ENCODE measurements around the gene SLC26A11. TPM values are rescaled to one million over a fixed set of nuclear protein-coding genes. Genes with fewer than 3 reads are reported as not detected.

Gene SLC26A11
- total RNA-seq, 1 experiment from 2014 or later = 26.5 TPM

- no peak overlapping the region for H3K23ac ChIP-seq (ENCODE audit: insufficient read length, low read depth, low read length)
- DNase-seq = no peak
- H2BK120ac ChIP-seq (ENCODE audit: low read depth, low read length, poor library complexity, severe bottlenecking) = no peak overlapping the region
- no peak overlapping the region for H3K4me2 ChIP-seq (ENCODE audit: insufficient read depth, insufficient read length, low read length)
- Mint-ChIP-seq H3K4me3 (no peak overlapping the region), H3K27me3 (ENCODE audit: low read depth) (peaks cover 22% of the 10 kb centered on the region), H3K36me3 (ENCODE audit: insufficient read depth in 1 of 3, low read depth in 3 of 3) (no peaks in the 10 kb centered on the region; a peak in 1 of 7 replicates), H3K4me1 (peaks cover 3 to 18% of the 10 kb centered on the region in 2 experiments), H3K27ac (no peak overlapping the region), H3K9me3 (no peaks in the 10 kb centered on the region; a peak in 1 of 5 replicates)
- no peak overlapping the region for H2AFZ ChIP-seq (ENCODE audit: low read length)
- H3K27me3 ChIP-seq (ENCODE audit: insufficient read depth, low read length) = no peaks in the 10 kb centered on the region
- H3K79me1 ChIP-seq (ENCODE audit: insufficient read depth, low read depth, low read length, poor library complexity, severe bottlenecking) = no peaks in the 10 kb centered on the region
- H2BK5ac ChIP-seq (ENCODE audit: insufficient read length, low read length) = no peak overlapping the region
- no peak for TF ChIP-seq CTCF (conservative IDR thresholded peaks at IDR 0.05)
- H3K9ac ChIP-seq (ENCODE audit: extremely low read depth, insufficient read length, low read length) = no peak overlapping the region
- no peak overlapping the region for H2AK5ac ChIP-seq (ENCODE audit: insufficient read length, low read length)
- H3K14ac ChIP-seq (ENCODE audit: insufficient read depth, low read length) = no peak overlapping the region
- no peaks in the 10 kb centered on the region for H3K4me1 ChIP-seq (ENCODE audit: insufficient read depth, low read length)
- H4K8ac ChIP-seq (replicated peaks; ENCODE audit: insufficient read length, low read depth, low read length) = no peak overlapping the region
- H2BK20ac ChIP-seq (ENCODE audit: low read depth, low read length, poor library complexity, severe bottlenecking) = no peak overlapping the region
- no peak overlapping the region for H2BK12ac ChIP-seq (ENCODE audit: insufficient read length, low read depth, low read length)
- no peak overlapping the region for H3K27ac ChIP-seq (ENCODE audit: insufficient read length, low read depth, low read length)
- H3K4ac ChIP-seq (ENCODE audit: low read depth, low read length) = no peak overlapping the region
- H4K91ac ChIP-seq (ENCODE audit: insufficient read length, low read depth, low read length) = no peak overlapping the region
- H4K20me1 ChIP-seq (ENCODE audit: control insufficient read depth, insufficient read depth, insufficient read length) = no peaks in the 10 kb centered on the region
- no peaks in the 10 kb centered on the region for H3K23me2 ChIP-seq (ENCODE audit: insufficient read length, low read depth, low read length, poor library complexity, severe bottlenecking)
- no peak overlapping the region for H3T11ph ChIP-seq (ENCODE audit: low read length)
- no peak overlapping the region for H3K18ac ChIP-seq (ENCODE audit: insufficient read length, low read depth, low read length)
- H3K56ac ChIP-seq (ENCODE audit: insufficient read length, low read depth, low read length) = no peak overlapping the region
- WGBS (ENCODE audit: extremely low coverage, insufficient read length, low lambda C conversion rate) = no CpG with 5 or more reads among the region's 6 CpGs
- no peak overlapping the region for H2BK15ac ChIP-seq (ENCODE audit: low read depth, low read length)
- no peaks in the 10 kb centered on the region for H3K9me3 ChIP-seq (ENCODE audit: control insufficient read depth, low read depth, low read length)
- H4K5ac ChIP-seq (ENCODE audit: insufficient read length, low read depth, low read length) = no peak overlapping the region
- no peaks in the 10 kb centered on the region for H3K79me2 ChIP-seq (ENCODE audit: insufficient read depth, low read length)
These were observed 46.3 kb upstream of the SLC26A11 start for GRCh38 chr17:80173916-80174315.
